ENCODE results near the gene TGFBR3L.
"Not testable (repeated sequence)": the region's sequence is repeated elsewhere in the genome, so short reads cannot be mapped to it uniquely, and the experiment has no call there.

The TGFBR3L gene

GRCh38 chr19:7915250-7916102 lies 846 bp downstream of the TGFBR3L start:
- DNase-seq (ENCODE audit: insufficient read length) (no peak), FAIRE-seq (no peak)
- TF ChIP-seq POLR2AphosphoS5 (IDR thresholded peaks at IDR 0.05; ENCODE audit: low read depth, low read length) (no peak), POLR2A (IDR thresholded peaks at IDR 0.05; ENCODE audit: low read depth, low read length) (no peak), TAF1 (IDR thresholded peaks at IDR 0.05; ENCODE audit: borderline replicate concordance, low read depth, low read length) (no peak)

GRCh38 chr19:7916103-7916954 lies 1.7 kb downstream of the TGFBR3L start:
- DNase-seq (ENCODE audit: insufficient read length) (no peak), FAIRE-seq (no peak)

GRCh38 chr19:7916955-7917266 lies 2.3 kb downstream of the TGFBR3L start:
- no peak for DNase-seq (ENCODE audit: insufficient read length)
- TF ChIP-seq POLR2AphosphoS5 (IDR thresholded peaks at IDR 0.05; ENCODE audit: low read depth, low read length) (no peak), POLR2A (IDR thresholded peaks at IDR 0.05; ENCODE audit: low read depth, low read length) (no peak), TAF1 (IDR thresholded peaks at IDR 0.05; ENCODE audit: borderline replicate concordance, low read depth, low read length) (no peak)
- no peak for FAIRE-seq

More at GRCh38 chr19:7916103-7916954, 1.7 kb downstream of the TGFBR3L start:
- TF ChIP-seq TAF1 (IDR thresholded peaks at IDR 0.05; ENCODE audit: borderline replicate concordance, low read depth, low read length) (no peak), POLR2A (IDR thresholded peaks at IDR 0.05; ENCODE audit: low read depth, low read length) (no peak), POLR2AphosphoS5 (IDR thresholded peaks at IDR 0.05; ENCODE audit: low read depth, low read length) (no peak)

- TF ChIP-seq TAF1 (IDR thresholded peaks at IDR 0.05; ENCODE audit: borderline replicate concordance, low read depth, low read length) (no peak), POLR2A (IDR thresholded peaks at IDR 0.05; ENCODE audit: low read depth, low read length) (no peak), POLR2AphosphoS5 (IDR thresholded peaks at IDR 0.05; ENCODE audit: low read depth, low read length) (no peak)
- FAIRE-seq (no peak), DNase-seq (ENCODE audit: insufficient read length) (peak; percentile 74)
These were observed 2.8 kb downstream of the TGFBR3L start for GRCh38 chr19:7917267-7918061.

GRCh38 chr19:7918062-7918614 lies 3.5 kb downstream of the TGFBR3L start:
- not testable (repeated sequence) for FAIRE-seq; DNase-seq (ENCODE audit: insufficient read length)

GRCh38 chr19:7918615-7919421 lies 4.2 kb downstream of the TGFBR3L start:
- DNase-seq (ENCODE audit: insufficient read length), result no peak
- no peak for TF ChIP-seq POLR2AphosphoS5 (IDR thresholded peaks at IDR 0.05; ENCODE audit: low read depth, low read length)
- no peak for TF ChIP-seq TAF1 (IDR thresholded peaks at IDR 0.05; ENCODE audit: borderline replicate concordance, low read depth, low read length)
- TF ChIP-seq POLR2A (IDR thresholded peaks at IDR 0.05; ENCODE audit: low read depth, low read length), result no peak
- no peak for FAIRE-seq

- TF ChIP-seq POLR2AphosphoS5 (IDR thresholded peaks at IDR 0.05; ENCODE audit: low read depth, low read length), result no peak
- no peak for TF ChIP-seq TAF1 (IDR thresholded peaks at IDR 0.05; ENCODE audit: borderline replicate concordance, low read depth, low read length)
- TF ChIP-seq POLR2A (IDR thresholded peaks at IDR 0.05; ENCODE audit: low read depth, low read length), result peak; percentile 57; the same call in 1 of the 2 replicates
- FAIRE-seq (no peak), DNase-seq (ENCODE audit: insufficient read length) (peak; percentile 93)
These were observed 5.2 kb downstream of the TGFBR3L start, which contains the start of gene SNAPC2 for GRCh38 chr19:7919610-7920518. Gene SNAPC2 (plus strand): TSS chr19:7920338. CDS start chr19:7920367, 29 bp downstream.

GRCh38 chr19:7920519-7921301 lies 6.1 kb downstream of the TGFBR3L start:
- no peak for TF ChIP-seq POLR2AphosphoS5 (IDR thresholded peaks at IDR 0.05; ENCODE audit: low read depth, low read length)
- no peak for TF ChIP-seq TAF1 (IDR thresholded peaks at IDR 0.05; ENCODE audit: borderline replicate concordance, low read depth, low read length)
- TF ChIP-seq POLR2A (IDR thresholded peaks at IDR 0.05; ENCODE audit: low read depth, low read length), result no peak
- FAIRE-seq (peak; percentile 96), DNase-seq (ENCODE audit: insufficient read length) (peak; percentile 86)
